Epidermal melanocyte (primary cell): ENCODE data around the gene USP34.
"Not testable (repeated sequence)": the region's sequence is repeated elsewhere in the genome, so short reads cannot be mapped to it uniquely, and the experiment has no call there.

ENCODE experiments used
- DNase-seq: peaks from one replicate; pipeline ENCODE4 v3.0.0; 2011; ENCODE audit warnings: low spot score; ENCODE audit not compliant: insufficient read length

USP34 gene

DNA sequence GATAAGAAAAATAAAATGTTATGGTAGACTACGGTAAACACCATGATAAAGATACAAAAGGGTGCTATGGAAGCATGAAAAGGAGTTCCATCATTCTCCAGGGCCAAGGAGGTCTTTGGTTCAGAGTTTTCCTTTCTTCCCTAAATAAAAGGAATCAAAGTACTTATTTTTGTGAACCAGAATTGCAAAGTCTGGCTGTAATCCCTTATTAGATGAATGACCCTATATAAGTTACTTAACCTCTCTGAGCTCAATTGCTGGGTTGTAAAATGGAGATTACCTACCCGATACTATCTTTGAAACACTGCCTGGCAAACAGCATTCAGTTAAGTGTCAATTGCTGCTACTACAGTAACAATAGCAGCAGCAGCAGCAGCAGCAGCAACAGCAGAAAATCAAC lies 218.9 kb downstream of the USP34 start:
- no peak for DNase-seq

DNA sequence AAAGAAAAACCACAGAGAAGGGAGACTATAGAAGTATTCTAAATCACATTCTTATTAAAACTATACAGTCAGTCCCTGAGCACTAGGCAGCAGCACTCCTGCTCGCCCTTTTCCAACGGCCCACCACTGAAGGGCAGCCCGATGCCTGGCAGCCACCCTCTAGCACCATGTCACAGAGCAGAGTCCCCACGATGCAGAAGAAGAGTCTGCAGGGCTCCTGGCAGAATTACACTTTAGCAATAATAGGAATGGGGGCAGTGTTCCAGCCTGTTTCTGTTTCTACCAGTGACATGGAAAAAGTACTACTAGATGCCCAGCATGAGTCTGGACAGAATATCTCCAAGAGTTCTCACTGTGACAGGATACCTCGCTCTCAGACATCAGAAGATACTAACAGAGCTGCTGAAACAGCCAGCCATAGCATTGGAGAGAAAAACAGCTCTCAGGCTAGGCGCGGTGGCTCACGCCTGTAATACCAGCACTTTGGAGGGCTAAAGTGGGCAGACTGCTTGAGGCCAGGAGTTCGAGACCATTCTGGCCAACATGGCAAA lies 221.3 kb downstream of the USP34 start:
- DNase-seq: no peak

DNA sequence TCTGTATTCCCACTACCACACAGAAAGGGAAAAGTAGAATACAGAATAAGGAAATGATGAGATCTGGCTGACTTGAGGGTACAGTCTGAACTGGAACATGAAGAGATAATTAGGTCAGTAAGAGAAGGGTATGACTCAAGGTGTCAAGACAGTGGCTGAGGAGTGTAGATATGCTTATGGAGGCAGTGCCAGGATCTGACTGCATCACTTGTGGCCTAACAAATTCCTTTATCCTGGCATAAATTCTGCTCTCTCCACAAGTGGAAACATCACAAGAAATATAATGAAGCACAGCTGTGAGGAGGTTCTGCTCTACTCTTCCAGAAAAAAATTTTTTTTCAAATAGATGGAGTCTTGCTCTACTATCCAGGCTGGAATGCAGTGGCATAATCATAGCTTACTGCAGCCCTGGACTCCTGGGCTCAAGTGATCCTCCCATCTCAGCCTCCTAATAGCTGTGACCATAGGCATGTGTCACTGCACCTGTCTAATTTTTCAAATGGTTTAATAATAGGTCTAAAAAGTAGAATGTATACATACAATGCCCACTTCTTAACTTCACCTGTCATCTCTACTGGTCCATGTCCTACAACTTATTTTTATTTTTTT lies 223.6 kb downstream of the USP34 start:
- no peak for DNase-seq

DNA sequence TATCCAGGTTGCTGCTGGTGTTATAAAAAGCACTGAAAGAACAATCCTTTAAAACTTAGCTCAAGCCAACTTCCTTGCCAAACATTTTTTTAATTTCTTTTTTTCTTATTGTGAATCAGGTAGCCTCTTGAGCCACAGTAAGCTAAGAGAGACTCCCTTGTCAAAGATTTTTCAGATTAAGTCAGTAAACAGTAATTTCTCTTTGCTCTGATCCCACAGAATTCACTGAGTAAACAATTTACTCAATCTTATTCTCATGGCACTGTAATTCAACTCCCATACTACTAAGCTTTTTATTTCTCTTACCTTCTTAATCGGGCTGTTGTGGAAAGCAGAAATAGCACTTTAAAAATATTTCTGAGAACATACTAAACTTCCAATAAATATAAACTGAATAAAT lies 226.2 kb downstream of the USP34 start:
- DNase-seq: no peak

DNA sequence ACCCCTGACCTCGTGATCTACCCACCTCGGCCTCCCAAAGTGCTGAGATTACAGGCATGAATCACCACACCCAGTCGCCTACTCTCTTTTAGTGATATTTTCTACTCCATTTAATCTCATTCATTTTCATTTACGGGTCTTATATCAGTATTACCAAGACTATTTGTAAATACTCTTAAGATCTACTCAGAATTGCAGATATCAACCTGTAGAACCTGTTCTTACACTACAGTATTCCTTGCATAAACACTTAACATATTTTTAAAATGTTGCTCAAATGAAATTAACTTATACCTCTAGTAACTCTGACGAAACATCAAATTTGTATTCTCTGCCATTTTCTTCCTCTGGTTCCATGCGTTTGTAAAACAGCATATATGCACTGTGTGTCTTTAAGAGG lies 229.6 kb downstream of the USP34 start:
- no peak for DNase-seq

DNA sequence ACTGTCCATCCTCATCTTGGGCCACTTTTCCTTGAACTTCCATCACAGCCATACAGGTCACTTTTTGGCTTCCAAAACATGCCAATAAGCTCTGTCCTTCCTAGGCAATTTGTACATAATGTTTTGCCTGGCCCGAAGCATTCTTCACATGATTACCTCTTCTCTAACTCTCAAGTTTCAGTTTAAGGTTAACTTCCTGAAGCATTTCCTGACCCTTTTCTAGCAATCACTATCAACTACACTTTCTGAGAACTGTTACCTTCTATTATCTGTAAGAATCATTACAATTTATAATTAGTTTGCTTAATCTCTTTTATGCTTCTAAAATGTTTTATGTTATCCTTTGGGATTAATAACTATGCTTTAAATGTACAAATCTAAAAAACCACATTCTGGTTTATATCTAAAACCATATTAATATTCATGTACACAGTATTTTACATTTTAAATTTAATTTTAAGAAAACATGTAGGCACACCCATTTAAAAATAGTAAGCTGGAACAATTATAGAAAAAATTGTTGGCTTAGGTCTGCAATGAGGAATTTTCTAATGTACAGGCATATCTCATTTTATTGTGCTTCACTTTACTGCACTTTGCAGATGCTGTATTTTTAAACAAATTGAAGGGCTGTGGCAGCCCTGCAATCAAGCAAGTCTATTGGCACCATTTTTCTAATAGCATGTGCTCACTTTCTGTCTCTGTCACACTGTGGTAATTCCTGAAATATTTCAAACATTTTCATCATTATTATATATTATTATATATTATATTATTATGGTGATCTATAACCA lies 232.5 kb downstream of the USP34 start:
- DNase-seq: no peak

DNA sequence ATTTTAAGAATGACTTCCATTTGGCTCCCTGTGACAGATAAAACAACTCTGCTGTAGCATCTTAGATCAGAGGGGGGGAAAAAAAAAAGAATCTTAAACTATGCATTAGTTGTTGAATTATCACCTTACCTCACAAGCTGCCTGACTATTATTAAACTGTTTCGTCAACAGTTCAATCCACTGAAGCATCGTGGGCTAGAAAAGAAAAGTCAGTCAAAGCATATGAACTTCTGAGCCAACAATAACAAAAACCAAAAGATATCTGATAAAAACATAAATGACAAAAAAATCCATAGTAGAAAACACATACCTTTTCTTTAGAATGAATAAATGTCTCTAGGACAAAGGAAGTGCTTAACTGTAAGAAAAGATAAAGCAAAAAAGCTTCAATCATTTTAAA lies 235.2 kb downstream of the USP34 start:
- no peak for DNase-seq

DNA sequence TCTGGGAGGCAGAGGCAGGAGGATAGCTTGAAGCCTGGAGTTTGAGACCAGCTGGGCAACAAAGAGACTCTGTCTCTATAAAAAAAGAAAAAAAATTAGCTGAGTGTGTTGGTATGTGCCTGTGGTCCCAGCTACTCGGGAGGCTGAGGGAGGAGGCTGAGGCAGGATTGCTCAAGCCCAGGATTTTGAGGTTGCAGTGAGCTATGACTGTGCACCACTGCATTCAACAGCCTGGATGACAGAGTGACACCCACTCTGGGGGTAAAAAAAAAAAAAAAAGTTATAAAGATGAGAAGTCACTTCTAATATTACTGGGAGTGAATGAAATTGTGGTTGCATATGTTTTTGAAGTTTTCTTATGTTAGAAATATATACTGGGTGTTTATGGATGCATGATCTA lies 237.3 kb downstream of the USP34 start:
- DNase-seq: no peak

DNA sequence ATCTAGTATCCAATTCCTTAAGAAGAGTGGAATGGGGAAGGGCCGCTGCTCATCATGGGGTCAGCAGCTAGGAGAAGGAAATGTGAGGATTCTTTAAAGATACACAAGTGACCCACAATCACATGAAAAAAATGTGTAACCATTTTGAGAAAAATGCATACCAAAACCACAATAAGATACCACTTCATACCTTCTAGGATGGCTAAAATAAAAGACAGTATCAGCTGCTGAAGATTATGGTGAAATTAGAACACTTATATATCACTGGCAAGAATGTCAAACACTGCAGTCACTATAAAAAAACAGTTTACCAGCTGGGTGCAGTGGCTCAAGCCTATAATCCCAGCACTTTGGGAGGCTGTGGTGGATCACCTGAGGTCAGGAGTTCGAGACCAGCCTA lies 241.0 kb downstream of the USP34 start:
- no peak for DNase-seq

DNA sequence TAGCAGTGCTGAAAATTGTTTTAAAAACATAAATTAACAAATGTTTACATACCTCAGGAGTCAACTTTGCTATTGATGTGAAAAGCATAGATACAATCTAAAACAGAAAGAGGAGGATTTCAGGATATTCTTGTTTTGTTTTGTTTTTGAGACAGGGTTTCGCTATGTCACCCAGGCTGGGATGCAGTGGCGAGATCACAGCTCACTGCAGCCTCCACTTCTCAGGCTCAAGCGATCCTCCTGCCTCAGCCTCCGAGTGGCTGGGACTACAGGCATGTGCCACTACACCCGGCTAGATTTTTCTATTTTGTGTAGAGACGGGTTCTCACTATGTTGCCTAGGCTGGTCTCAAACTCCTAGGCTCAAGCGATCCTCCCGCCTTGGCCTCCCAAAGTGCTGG lies 248.3 kb downstream of the USP34 start:
- no peak for DNase-seq

DNA sequence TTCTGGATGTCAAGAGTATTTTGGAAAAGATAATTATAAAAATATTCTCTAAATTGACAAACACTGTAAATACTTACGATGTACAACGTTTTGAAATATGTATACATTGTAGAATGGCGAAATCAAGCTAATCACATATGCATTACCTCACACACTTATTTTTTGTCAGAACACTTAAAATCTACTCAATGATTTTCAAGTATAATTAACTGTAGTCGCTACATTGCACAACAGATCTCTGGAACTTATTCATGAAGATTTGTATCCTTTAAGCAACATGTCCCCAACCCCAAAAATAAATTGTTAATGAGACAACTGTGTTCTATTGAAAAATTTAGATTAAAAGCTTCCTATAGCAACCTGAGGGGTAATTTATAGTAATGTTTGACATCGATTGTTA lies 249.1 kb downstream of the USP34 start:
- no peak for DNase-seq

DNA sequence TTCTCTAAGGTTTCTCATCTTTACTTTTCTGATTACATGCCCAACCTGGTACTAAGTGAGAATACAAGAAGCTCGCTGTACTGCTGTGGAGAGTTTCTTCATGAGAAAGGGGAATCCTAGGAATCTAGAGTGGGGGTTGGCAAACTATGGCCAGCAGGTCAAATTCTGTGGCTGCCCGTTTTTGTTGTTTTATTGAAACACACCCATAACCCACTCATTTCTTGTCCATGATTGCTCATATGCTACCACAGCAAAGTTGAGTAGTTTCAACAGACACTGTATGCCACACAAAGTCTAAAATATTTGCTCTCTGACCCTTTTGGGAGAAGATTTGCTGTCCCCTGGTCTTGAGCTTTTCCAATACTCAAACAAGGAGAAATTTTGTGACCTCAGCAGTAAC lies 250.1 kb downstream of the USP34 start:
- no peak for DNase-seq

DNA sequence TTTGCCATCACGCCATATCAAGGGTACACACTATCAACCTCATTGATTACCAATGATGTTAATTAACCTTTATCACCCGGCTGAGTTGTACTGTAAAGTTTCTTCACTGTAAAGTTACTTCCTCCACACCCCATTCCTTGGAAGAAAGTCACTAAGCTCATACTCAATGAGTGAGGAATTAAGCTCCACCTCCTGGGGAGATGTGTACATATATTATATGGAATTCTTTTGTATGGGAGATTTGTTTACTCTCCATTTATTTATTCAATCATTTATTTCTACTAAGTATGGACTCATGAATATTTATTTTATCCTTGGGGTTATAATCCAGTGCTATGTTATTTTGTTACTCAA lies 252.1 kb downstream of the USP34 start:
- no peak for DNase-seq

DNA sequence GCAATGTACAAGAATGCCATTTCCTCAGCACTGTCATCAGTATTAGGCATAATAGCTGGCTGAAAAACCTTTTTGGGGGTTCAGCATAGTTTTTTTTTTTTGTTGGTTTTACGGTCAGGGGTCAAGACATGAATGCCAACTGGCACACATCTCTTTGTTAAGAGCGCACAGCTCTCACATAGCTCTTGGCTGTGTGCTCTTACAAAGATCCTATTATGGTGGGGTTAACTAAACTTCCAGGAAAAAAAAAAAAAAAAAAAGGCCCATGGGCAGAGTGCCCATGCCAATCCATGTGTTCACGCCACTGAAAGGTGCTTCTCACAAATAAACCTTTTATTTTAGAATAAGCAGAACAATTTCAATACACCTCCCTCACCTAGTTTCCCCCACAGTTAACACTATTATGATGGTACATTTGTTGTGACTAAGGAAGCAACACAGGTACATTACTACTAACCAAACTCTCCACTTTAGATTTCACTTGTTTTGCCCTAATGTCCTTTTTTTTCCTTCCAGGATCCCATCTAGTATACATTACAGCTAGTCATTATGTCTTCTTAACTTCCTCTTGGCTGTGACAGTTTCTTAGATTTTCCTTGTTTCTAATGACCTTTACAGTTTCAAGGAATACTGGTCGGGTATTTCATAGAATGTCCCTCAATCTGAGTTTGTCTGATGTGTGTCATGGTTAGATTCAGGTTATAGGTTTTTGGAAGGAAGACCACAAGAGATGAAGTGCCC lies 252.6 kb downstream of the USP34 start:
- DNase-seq: no peak

DNA sequence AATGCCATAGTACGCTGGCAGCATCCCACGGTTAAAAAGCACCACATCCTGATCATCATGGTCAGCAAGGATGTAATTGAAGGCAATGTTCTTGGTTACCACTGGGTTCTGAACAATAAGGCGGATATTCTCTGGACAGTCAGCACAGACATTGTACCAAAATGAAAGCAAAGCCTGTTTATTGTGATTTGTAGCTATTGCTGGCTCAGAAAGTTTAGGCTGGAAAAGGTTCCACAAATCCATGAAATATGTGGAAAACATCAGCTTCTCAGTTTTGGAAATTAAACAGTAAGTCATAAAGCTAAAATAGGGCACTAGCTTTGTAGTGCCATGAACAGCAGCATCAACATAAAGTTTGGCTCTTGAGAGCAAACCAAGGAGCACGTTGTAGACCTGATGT lies 256.7 kb downstream of the USP34 start:
- no peak for DNase-seq

DNA sequence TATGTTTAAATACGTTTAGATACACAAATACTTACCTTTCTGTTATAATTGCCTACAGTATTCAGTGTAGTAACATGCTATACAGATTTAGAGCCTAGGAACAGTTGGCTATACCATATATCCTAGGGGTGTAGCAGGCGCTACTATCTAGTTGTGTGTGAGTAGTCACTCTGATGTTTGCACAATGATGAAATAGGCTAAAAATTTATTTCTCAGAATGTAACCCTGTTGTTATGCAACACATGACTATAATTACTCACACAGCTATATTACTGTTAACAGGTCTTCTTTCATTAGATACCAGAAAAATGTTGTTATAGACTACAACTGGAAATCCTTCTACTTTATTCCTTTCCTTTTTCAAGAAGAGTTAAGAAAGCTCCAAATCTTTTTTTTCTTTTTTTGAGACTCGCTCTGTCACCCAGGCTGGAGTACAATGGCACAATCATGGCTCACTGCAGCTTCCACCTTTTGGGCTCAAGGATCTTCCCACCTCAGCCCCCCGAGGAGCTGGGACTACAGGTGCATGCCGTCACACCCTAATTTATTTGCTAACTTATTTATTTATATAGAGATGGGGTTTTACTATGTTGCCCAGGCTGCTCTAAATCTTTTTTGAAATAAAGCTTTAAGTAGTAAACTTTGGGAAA lies 260.4 kb downstream of the USP34 start:
- DNase-seq: no peak

DNA sequence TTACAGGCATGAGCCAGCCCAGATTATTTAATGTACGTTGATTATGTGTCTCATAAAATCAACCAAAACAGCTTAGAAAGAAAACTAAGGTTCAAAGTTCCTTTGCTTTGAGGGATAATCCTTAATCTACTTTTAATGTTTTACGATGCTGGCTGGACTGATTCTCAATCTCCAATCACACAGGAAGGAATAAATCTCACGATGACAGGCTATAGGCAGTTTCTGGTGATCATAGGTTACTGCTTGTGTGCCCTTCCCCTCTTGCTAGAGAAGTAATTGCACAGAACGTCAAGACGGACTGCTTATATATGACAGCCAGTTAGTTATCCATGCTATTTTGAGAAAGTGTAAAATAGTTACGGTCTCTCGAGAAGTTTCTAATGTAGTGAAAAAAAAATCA lies 265.8 kb downstream of the USP34 start:
- DNase-seq: no peak

DNA sequence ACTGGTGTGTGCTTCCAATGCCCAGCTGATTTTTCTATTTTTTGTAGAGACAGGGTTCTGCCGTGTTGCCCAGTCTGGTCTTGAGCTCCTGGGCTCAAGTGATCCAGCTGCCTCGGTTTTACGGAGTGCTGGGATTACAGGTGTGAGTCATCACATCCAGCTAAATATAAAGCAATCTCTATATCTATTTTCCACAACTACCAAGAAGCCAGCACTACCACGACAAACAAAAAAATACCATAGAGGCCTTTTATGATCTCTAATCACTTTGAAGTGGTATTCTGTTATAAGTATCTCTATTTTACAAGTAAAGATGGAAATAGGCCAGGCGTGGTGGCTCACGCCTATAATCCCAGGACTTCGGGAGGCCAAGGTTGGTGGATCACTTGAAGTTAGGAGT lies 274.2 kb downstream of the USP34 start:
- DNase-seq: no peak

DNA sequence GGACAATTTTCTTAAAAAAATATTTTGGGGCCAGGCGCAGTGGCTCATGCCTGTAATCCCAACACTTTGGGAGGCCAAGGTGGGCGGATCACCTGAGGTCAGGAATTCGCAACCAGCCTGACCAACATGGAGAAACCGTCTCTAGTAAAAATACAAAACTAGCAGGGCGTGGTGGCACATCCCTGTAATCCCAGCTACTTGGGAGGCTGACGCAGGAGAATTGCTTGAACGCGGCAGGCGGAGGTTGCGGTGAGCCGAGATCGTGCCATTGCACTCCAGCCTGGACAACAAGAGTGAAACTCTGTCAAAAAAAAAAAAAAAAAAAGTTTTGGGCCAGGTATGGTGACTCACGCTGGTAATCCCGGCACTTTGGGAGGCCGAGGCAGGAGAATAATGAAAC lies 276.2 kb downstream of the USP34 start:
- DNase-seq: not testable (repeated sequence)

DNA sequence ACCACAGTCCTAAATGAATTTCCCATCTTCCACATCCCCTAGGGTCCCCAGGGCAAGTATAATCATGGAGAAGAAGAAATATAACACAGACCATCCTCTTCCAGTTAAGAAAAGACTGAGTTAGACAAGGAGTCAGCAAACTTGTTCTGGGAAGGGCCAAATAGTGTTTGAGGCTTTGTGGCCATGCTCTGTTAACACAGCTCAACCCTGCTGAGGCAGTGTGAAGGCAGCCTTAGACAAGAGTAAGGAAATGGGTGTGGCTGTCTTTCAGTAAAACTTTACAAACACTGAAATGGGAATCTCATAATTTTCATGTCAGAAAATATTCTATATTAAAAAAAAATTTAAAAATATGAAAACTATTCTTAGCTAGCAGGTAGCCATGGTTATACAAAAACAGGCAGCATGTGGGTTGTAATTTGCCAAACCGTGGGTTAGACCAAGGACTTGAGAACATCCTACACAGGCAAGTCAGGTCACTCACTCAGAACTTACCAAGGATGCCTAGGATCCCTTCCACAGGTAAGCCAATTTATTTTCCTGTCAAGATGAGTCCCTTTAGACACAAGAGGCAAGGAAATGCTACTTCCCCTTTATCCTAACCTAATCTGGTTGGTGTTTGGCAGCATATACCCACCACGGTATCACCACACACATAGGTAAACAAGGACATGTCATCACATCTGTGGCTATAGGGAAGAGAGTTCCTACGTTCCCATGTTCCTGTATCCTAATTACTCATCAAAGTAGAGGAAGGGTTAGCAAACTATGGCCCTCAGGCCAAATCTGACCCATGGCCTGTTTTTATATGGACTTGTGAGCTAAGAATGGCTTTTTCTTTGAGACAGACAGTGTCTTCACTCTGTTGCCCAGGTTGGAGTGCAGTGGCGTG lies 277.0 kb downstream of the USP34 start:
- DNase-seq: no peak

DNA sequence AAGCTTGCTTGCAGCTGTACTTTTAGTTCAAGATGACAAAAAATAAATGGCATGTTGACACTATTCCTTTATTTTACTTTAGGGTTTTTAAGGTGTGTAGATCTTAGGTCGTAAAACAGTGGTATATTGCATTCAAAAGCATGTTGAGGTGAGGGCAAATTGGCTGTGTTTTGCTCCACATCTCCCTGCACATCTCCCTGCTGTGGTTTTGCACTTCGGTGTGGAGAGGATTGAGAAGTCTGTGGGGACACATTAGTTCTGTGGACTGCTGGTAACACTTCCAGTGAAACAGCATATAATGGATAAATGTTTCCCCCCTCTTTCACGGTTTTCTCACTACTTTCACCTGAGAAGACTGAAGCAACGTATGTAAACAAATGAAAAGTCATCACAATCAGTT lies 283.8 kb downstream of the USP34 start:
- no peak for DNase-seq
